GM21367 (cell line): Measurements from ENCODE around the gene WRNIP1.

ENCODE experiments used
- ATAC-seq: cut with Tn5 transposase; IDR thresholded peaks from one replicate; pipeline ENCODE4 v1.9.1; 2021; ENCODE audit not compliant: unreplicated experiment

WRNIP1 gene

GRCh38 chr6:2765166-2765895 is at the start of gene WRNIP1:
TSS of gene WRNIP1 (plus strand) at chr6:2765393. CDS start at chr6:2765623, 230 bp downstream.
- peak; percentile 89 for ATAC-seq

- no peak for ATAC-seq
Measured at GRCh38 chr6:2715737-2716136, 49.5 kb upstream of the WRNIP1 start.

- no peak for ATAC-seq
Measured at GRCh38 chr6:2716936-2717700, 48.1 kb upstream of the WRNIP1 start.

- no peak for ATAC-seq
Measured at GRCh38 chr6:2718334-2719092, 46.7 kb upstream of the WRNIP1 start.

- no peak for ATAC-seq
Measured at GRCh38 chr6:2719093-2719455, 46.1 kb upstream of the WRNIP1 start.

- ATAC-seq = no peak
Measured at GRCh38 chr6:2721219-2721618, 44.0 kb upstream of the WRNIP1 start.

GRCh38 chr6:2725364-2725988 is 39.7 kb upstream of the WRNIP1 start:
- ATAC-seq = no peak

GRCh38 chr6:2725999-2726567 is 39.1 kb upstream of the WRNIP1 start:
- no peak for ATAC-seq

GRCh38 chr6:2729921-2730320 is 35.3 kb upstream of the WRNIP1 start:
- ATAC-seq = no peak

- ATAC-seq = no peak
Measured at GRCh38 chr6:2730353-2731107, 34.7 kb upstream of the WRNIP1 start.

- ATAC-seq = no peak
Measured at GRCh38 chr6:2731281-2731909, 33.8 kb upstream of the WRNIP1 start.

GRCh38 chr6:2732503-2733089 is 32.6 kb upstream of the WRNIP1 start:
- ATAC-seq = no peak

GRCh38 chr6:2733324-2733723 is 31.9 kb upstream of the WRNIP1 start:
- ATAC-seq = peak; percentile 91

GRCh38 chr6:2733736-2734480 is 31.3 kb upstream of the WRNIP1 start:
- ATAC-seq = peak; percentile 6

GRCh38 chr6:2734488-2735166 is 30.6 kb upstream of the WRNIP1 start:
- no peak for ATAC-seq

GRCh38 chr6:2737885-2738284 is 27.3 kb upstream of the WRNIP1 start:
- no peak for ATAC-seq

GRCh38 chr6:2738373-2738979 is 26.7 kb upstream of the WRNIP1 start:
- no peak for ATAC-seq

GRCh38 chr6:2739335-2739734 is 25.9 kb upstream of the WRNIP1 start:
- ATAC-seq = no peak
